Umbilical cord (tissue), 2 donors: Measurements from ENCODE around the gene PARD3. TPM values are rescaled to one million over a fixed set of nuclear protein-coding genes. Genes with fewer than 3 reads are reported as not detected.

ENCODE experiments used
- DNase-seq: peaks from one replicate; pipeline ENCODE4 v3.0.0-alpha.2; 2015; ENCODE audit warnings: low spot score
- total RNA-seq: library from RNA; depleted of rRNA; stranded (reverse); fragments of >200 nt; gene quantifications from one replicate; pipeline ENCODE4 v1.2.3, GENCODE V29; 2014; ENCODE audit warnings: low replicate concordance; ENCODE audit not compliant: insufficient read depth

The PARD3 gene
- total RNA-seq, 1 donor from 2014 or later = 27.0 TPM

DNA sequence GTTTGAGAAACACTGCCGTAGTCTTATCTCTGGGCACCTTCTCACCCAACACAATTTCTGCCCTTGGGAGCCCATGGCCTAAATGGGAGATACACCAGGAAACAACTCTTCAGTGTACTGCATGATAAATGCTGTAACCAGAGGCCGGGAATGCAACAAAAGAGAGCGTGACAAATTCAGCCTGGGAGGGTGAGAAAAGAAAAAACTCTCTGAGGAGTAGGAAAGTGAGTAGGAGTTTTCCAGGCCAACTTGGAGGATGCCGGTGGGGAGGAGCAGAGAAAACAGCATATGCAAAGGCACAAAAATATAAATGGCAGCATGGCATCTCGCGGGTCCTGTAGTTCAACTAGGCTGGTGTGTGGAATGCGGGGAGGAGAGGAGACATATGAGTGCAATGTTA, 624.5 kb downstream of the PARD3 start:
- no peak for DNase-seq

- DNase-seq = no peak
Measured at GRCh38 chr10:34189830-34190229, 625.3 kb downstream of the PARD3 start.

- no peak for DNase-seq
Measured at GRCh38 chr10:34188221-34188620, 626.9 kb downstream of the PARD3 start.

DNA sequence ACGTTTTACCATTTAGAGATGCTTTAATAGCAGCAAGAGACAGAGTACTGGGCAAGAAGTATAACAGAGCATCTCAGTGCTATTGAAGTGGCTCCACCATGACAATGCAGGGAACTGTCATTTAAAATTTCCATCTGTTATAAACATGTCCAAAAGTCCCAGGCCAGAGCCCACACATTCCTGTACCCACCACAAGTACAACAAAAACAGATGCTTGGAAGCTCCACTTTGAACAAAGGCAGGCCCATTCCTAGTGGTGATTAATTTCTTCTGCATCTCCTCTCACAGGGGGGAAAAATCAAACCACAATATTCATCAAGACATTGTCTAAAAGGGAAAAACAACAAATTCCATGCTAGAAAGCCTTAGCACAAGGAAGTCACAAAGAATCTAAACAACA, 627.9 kb downstream of the PARD3 start:
- no peak for DNase-seq

DNA sequence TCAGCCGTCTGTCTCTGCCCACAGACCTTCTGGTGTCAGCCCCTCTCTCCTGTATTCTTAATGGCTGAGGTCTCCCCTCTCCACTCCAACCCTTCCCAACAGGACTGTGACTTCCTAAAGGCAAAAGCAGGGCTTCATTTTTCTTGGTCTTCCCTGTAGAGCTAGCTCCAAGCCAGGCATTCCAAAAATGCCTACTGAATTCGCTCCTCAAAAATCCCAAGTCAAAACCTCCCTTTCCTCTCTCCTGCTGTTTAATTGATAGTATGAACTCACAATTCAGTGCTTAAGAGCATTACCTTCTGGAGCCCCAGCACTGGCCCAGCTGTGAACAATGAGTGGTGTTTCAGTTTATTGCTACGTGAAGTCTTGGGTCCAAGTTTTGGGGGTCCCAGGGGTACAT, 628.4 kb downstream of the PARD3 start:
- DNase-seq = no peak

DNA sequence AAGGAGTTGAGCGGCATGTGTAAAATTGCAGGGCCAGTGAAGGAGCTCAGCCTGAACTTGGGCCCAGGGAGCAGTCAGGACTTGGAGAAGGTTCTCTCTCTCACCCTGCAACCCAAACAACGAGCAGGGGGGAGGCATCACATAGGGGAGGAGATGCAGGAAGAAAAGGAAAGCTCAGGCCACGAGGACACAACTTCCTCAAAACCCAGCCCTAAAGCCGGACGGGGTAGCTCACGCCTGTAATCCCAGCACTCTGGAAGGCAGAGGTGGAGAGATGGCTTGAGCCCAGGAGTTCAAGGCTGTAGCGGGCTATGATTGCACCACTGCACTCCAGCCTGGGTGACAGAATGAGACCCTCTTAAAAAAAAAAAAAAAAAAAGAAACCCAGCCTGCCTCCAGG, 629.1 kb downstream of the PARD3 start:
- DNase-seq = peak; percentile 49

- peak; percentile 12 for DNase-seq
Measured at GRCh38 chr10:34184939-34185386, 630.1 kb downstream of the PARD3 start.

DNA sequence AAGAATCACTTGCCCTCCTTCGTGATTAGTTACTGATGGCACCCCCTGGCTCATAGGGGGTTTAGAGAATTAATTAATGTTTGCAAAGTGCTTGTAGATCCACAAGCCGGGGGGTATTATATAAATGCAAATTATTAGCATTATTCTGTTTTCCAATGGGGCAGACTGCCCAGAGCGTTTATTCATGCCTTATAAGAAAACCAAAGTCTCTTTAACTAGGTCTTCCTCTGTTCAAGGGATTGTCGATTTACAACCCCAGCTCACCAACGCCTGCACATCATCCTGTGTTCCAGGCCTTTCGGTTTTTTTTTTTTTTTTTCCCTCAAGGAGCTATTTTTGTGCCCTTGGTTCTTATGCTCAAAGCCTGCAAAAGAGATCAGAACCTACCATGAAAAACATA, 630.7 kb downstream of the PARD3 start:
- peak; percentile 86 for DNase-seq

- peak; percentile 7 for DNase-seq
Measured at GRCh38 chr10:34183016-34183796, 631.9 kb downstream of the PARD3 start.

- DNase-seq = peak; percentile 94
Measured at GRCh38 chr10:34181553-34182300, 633.4 kb downstream of the PARD3 start.

DNA sequence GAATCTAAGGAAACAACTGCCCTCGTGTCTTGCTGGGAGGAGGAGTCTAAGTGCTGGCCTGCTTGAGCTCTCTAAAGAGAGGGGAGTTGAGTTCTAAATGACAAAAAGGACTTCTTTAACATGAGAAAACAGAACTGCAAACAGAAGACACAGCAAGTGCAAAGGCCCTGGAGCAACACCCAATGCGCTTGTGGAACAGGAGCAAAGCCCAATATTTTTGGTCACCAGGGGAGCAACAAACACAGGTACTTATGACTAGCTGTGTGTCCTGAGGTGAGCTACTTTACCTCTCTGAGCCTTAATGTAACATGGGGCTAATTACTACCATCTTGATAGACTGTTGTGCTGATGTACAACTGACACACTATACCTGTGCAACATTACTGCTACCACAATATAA, 634.3 kb downstream of the PARD3 start:
- no peak for DNase-seq

DNA sequence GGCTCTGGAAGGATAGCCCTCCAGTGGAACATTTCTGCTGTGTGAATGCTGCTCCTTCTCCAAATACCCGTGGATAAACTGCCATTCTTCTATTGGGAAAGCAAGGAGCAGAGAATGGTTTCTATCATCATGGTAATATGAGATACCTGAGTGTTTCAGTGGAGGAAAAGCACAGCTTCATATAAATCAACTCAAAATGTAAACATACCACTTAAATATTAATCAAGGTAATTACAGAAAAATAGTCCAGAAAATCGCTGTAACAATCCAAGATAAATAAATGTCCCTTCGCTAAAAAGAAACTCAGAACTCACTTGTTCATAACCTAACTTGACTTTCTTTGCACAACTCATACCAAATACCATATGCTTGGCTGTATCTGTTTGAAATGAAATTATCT, 635.8 kb downstream of the PARD3 start:
- DNase-seq = no peak

- DNase-seq = no peak
Measured at GRCh38 chr10:34178756-34179155, 636.3 kb downstream of the PARD3 start.

- DNase-seq = no peak
Measured at GRCh38 chr10:34178196-34178595, 636.9 kb downstream of the PARD3 start.

GRCh38 chr10:34177445-34177844, 637.7 kb downstream of the PARD3 start:
- DNase-seq = no peak

DNA sequence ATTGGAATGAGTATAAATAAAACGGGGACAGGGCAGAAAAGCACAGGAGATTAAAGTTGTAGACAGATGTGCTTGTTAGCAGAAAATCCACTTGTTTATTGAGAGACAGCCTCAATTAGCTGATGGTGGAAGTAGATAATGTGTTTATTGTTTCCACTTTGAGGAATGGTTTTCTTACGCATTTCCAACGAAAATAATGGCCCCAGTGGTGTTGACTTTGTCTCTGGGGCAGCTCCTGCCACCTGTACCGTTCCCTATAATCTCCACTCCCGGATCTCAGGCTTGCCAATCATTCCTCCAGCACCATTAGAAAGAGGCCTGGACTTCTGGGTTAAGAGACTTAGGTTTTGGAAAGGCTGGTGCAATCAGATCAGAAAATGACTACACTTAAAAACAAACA, 638.7 kb downstream of the PARD3 start:
- DNase-seq = no peak

GRCh38 chr10:34175121-34175520, 640.0 kb downstream of the PARD3 start:
- DNase-seq = no peak

DNA sequence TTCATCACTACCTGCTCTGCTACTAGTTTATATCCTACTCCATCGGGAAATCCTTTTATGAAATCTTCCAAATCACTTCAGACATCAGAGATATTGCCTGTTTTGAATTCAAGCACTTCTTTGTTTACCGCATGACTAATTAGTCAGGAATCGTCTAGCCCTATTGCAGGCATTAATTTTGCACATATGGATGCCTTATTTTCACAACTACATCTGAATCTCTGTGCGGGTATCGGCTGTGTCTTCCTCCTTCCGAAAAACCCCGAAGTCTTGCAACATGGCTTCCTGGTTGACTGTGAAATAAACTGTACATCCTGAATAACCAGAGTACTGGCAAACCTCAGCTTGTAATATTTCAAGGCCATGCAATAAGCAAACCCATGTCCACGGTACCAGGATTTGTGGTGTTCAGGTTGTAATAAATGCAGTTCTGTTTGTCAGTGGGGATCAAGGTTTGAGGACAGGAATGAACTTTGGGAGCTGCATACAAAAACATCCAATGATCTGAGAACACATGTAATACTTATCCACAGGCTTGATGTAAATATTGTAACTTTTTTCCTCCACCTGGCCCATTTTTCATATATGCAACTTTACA, 642.1 kb downstream of the PARD3 start:
- DNase-seq = no peak

GRCh38 chr10:34171957-34172527, 643.1 kb downstream of the PARD3 start:
- DNase-seq = no peak

DNA sequence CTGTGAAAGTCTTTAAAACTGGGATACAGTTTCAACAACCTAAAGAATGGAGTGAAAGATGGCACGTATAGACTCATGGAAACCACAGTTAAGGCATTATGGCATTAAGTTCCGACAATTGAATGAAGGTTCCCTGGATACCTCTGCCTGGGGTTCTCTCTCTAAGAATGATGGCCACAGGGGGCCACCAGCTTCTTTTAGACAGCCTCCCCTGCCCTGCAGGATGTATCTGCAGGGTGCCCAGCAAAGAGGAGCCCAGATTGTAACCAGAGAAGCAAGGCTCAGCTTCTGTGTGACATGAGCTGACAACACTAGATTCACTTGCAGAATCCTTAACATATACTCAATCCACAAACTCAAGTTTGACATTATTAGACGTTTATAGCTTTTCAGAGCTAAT, 645.4 kb downstream of the PARD3 start:
- DNase-seq = no peak

- no peak for DNase-seq
Measured at GRCh38 chr10:34169131-34169530, 646.0 kb downstream of the PARD3 start.

GRCh38 chr10:34168439-34168838, 646.7 kb downstream of the PARD3 start:
- DNase-seq = no peak
